ENCODE measurements around the gene CD38.
"Not testable (repeated sequence)": the region's sequence is repeated elsewhere in the genome, so short reads cannot be mapped to it uniquely, and the experiment has no call there.

- TF ChIP-seq CTCF (conservative IDR thresholded peaks at IDR 0.05 in 1 of 2, IDR thresholded peaks at IDR 0.05 in 1 of 2; ENCODE audit: low read depth in 1 of 2, low read length in 2 of 2); EZH2 (IDR thresholded peaks at IDR 0.05; ENCODE audit: low read length, missing control alignments): not testable (repeated sequence)
These were observed 45.1 kb upstream of the CD38 start for GRCh38 chr4:15733061-15733460.

All from fibroblast of lung (primary cell).